ENCODE results near the gene ISCU.

The ISCU gene

GRCh38 chr12:108591267-108591980 is 29.0 kb downstream of the ISCU start:
- DNase-seq: no peak

GRCh38 chr12:108592033-108592909 is 29.9 kb downstream of the ISCU start:
- no peak for DNase-seq

- DNase-seq: no peak
Observed at GRCh38 chr12:108594323-108594903, 32.0 kb downstream of the ISCU start.

GRCh38 chr12:108594960-108595710 is 32.7 kb downstream of the ISCU start:
- no peak for DNase-seq

GRCh38 chr12:108595711-108596647 is 33.6 kb downstream of the ISCU start:
- DNase-seq: no peak

GRCh38 chr12:108596854-108597558 is 34.6 kb downstream of the ISCU start:
- DNase-seq: no peak

- no peak for DNase-seq
Observed at GRCh38 chr12:108597559-108598471, 35.4 kb downstream of the ISCU start, which contains the start of gene TMEM119. Gene TMEM119 (minus strand): TSS chr12:108598084. CDS start chr12:108592383, 5,701 bp downstream.

- no peak for DNase-seq
Observed at GRCh38 chr12:108598553-108599250, 36.3 kb downstream of the ISCU start.

GRCh38 chr12:108599541-108599940 is 37.1 kb downstream of the ISCU start:
- DNase-seq: no peak

GRCh38 chr12:108599948-108600701 is 37.7 kb downstream of the ISCU start:
- DNase-seq: no peak

- no peak for DNase-seq
Observed at GRCh38 chr12:108600702-108601007, 38.3 kb downstream of the ISCU start.

GRCh38 chr12:108602209-108602705 is 39.9 kb downstream of the ISCU start:
- DNase-seq: no peak

- DNase-seq: no peak
Observed at GRCh38 chr12:108602976-108603704, 40.7 kb downstream of the ISCU start.

- no peak for DNase-seq
Observed at GRCh38 chr12:108603743-108604142, 41.3 kb downstream of the ISCU start.

GRCh38 chr12:108604208-108604941 is 42.0 kb downstream of the ISCU start:
- DNase-seq: no peak

GRCh38 chr12:108605000-108605689 is 42.7 kb downstream of the ISCU start:
- no peak for DNase-seq

Data from NCI-H1092 (cell line).